ENCODE measurements around the gene SNX19.

Gene SNX19

DNA sequence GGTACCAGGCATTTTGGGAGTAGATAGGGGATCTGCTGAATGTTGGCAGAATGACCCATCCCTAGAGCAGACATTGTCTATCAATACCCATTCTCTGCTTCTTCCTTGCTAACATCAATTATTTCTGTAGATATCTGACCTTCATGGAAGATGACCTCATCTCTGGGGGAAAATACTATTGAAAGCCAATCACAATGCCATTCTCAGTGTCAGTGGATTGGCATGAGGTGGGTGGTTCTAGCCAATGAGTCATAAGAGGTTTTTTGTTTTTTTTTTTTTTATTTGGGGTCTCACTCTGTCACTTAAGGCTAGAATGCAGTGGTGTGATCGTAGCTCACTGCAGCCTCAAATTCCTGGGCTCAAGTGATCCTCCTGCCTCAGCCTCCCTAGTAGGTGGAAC lies 42.5 kb downstream of the SNX19 start:
- TF ChIP-seq, protein P1, sequence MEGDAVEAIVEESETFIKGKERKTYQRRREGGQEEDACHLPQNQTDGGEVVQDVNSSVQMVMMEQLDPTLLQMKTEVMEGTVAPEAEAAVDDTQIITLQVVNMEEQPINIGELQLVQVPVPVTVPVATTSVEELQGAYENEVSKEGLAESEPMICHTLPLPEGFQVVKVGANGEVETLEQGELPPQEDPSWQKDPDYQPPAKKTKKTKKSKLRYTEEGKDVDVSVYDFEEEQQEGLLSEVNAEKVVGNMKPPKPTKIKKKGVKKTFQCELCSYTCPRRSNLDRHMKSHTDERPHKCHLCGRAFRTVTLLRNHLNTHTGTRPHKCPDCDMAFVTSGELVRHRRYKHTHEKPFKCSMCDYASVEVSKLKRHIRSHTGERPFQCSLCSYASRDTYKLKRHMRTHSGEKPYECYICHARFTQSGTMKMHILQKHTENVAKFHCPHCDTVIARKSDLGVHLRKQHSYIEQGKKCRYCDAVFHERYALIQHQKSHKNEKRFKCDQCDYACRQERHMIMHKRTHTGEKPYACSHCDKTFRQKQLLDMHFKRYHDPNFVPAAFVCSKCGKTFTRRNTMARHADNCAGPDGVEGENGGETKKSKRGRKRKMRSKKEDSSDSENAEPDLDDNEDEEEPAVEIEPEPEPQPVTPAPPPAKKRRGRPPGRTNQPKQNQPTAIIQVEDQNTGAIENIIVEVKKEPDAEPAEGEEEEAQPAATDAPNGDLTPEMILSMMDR (IDR thresholded peaks at IDR 0.05; ENCODE audit: low read depth, low read length), result no peak

DNA sequence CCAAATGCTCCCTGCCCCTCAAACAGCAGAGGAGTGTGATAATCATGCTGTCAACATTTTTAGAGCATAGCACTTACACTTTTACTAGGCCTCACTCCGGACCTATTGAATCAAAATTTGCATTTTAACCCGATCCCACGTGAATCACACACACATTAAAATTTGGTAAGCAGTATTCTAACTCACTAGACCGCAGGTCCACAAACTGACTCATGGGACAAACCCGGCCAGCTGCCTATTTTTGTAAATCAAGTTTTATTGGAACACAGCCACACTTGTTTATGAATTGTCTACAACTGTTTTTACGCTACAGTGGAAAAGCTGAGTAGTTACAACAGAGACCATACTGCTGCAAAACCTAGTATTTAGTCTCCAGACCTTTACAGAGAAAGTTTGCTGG lies 43.3 kb downstream of the SNX19 start:
- H3K4me3 ChIP-seq (ENCODE audit: low read depth, low read length), result no peak overlapping the region
- TF ChIP-seq, protein P1 (IDR thresholded peaks at IDR 0.05; ENCODE audit: low read depth, low read length), result no peak

More for the DNA sequence above, 42.5 kb downstream of the SNX19 start:
- H3K4me3 ChIP-seq (ENCODE audit: low read depth, low read length), result no peak overlapping the region

DNA sequence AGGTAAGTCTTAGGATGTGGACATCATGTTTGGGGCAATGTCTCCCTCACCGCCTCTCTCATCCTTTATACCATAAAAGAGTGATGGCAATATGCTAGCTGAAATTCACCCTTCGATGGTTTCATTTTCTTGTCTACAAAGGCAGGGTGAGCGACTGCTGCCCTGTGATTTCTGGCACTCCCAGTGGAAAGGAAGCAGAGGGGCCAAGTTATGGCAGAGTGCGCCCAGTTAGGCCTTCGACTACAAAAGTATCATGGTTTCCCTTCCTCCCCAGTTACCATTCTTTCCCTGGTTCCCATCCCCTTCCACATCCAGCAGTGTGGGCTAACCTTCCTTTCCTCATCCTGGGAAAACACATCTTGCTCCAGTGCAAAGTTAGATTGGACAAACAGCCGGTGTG lies 43.8 kb downstream of the SNX19 start:
- H3K4me3 ChIP-seq (ENCODE audit: low read depth, low read length), result no peak overlapping the region
- TF ChIP-seq, protein P1 (IDR thresholded peaks at IDR 0.05; ENCODE audit: low read depth, low read length), result no peak

DNA sequence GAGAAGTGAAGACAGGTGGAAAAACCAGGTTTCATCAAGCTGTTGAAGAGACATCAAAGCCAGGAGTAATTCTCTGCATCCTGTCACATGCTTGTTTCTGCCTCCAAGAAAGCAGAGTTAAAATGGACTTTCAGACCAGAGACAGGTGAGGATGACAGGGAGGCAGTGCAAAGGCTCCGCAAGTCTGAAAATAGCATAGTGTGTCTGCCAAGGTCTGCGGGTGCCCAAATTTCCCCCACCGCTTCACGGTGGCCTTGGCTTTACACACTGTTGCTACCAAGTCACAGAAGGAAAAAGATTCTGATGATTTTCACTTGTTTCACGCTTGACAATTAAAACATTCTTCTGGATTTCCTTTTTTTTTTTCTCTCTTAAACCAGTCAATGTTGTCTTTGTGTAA lies 44.2 kb downstream of the SNX19 start:
- no peak overlapping the region for H3K4me3 ChIP-seq (ENCODE audit: low read depth, low read length)
- TF ChIP-seq, protein P1 (IDR thresholded peaks at IDR 0.05; ENCODE audit: low read depth, low read length), result no peak

DNA sequence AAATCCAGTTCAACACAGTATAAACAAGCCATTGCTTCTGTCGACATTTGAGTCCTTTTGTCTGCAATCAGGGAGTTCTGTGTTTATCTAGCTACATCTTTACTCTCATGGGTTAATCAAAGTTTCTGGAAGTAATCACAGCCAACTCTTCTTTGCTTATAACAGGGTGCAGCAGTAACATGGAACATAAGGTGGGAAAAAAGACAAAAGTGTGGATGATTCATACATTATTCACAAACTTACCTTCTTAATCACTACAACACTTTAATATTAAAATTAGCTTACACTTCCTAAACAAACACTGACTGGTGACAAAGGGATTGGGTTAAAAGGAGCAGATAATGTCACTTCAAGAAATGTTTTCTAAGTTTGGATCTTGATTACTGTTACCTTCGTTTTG lies 44.7 kb downstream of the SNX19 start:
- TF ChIP-seq, protein P1 (IDR thresholded peaks at IDR 0.05; ENCODE audit: low read depth, low read length), result no peak
- H3K4me3 ChIP-seq (ENCODE audit: low read depth, low read length), result no peak overlapping the region

DNA sequence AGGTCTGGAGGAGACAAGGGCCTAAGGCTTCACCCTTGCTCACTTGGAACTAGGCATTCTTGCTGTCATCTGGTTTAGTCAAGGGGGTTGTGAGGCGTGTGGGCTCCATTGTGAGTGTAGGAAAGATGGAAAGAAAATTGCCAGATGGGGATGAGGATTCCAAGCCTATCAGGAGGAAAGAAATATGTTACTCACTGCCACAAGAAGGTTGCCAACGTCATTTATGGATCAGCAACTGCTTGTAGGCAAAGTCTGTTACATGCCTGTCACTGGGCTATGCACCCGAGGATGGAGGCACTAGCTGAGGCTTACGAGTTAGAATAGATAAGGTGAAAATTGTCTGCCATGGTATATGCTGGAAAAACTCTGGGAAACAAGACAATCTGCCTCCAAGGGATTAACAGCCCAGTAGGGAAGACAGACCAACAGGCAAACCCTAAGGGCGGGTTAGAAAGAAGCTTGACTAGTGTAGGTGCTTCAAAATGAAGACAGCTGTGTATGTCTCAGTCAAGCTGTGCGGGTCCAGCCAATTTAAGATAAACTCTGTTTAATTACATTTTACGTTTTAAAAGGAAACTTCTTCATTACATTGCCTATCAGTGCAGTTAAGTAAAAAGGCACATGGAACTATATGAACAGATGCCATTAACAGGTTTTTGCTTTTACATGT lies 47.4 kb downstream of the SNX19 start:
- TF ChIP-seq, protein P1 (IDR thresholded peaks at IDR 0.05; ENCODE audit: low read depth, low read length), result no peak
- H3K4me3 ChIP-seq (ENCODE audit: low read depth, low read length), result no peak overlapping the region

DNA sequence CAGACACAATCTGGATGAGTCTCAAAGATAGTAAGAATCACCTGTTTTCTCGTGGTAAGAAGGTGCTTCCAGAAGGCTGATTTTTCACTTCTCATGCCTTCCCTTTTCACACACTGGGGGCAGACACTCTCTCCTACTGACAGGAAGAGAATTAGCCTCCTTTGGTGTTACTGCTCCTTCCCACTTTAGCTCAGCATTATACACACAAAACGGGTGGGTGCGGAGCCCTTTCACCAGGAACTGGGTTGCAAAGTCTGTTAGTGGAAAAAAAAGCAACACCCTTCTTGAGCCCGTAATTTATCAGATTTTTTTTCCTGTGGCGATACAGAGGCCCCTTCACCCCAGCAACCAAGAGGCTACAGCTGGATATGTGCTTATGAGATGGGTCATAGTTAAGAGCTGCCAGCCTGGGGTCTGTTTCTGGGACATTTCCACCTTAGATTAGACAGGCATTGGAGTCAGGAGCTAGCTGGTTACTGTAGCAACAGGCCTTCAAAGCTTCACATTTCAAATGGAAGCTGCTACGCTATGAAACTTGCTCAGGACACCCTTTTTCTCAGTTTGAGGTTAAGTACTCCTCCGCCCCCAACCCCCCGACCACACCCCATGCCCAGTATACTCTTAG lies 48.1 kb downstream of the SNX19 start:
- TF ChIP-seq, protein P1 (IDR thresholded peaks at IDR 0.05; ENCODE audit: low read depth, low read length), result no peak
- no peak overlapping the region for H3K4me3 ChIP-seq (ENCODE audit: low read depth, low read length)
